ENCODE data around the gene METAP1D. TPM values are rescaled to one million over a fixed set of nuclear protein-coding genes. Genes with fewer than 3 reads are reported as not detected.

The METAP1D gene
- total RNA-seq, 2 donors from 2014 or later, result 11.6 to 13.6 TPM

GRCh38 chr2:172086241-172087206, 86.8 kb downstream of the METAP1D start:
- no peak overlapping the region for H3K4me3 ChIP-seq
- DNase-seq (ENCODE audit: low spot score), result no peak
- H3K9me3 ChIP-seq, result no peaks in the 10 kb centered on the region
- peaks cover 5% of the 10 kb centered on the region for H3K4me1 ChIP-seq (replicated peaks)
- H3K36me3 ChIP-seq, result no peaks in the 10 kb centered on the region
- 7% methylated on average over 54 of the region's 54 CpGs for WGBS
- TF ChIP-seq POLR2AphosphoS5 (IDR thresholded peaks at IDR 0.05), result no peak
- no peak for TF ChIP-seq CTCF (IDR thresholded peaks at IDR 0.05)
- TF ChIP-seq POLR2A (IDR thresholded peaks at IDR 0.05), result no peak
- intact Hi-C loops (cut with DNase I), result loop anchor here (5.0 kb wide), 1 partner anchor 89 kb away; the partner anchor contains the start of gene METAP1D
- peaks cover 71% of the 10 kb centered on the region for H3K27me3 ChIP-seq (replicated peaks; ENCODE audit: insufficient read depth)
- H3K27ac ChIP-seq, result no peak overlapping the region

GRCh38 chr2:172087207-172087779, 87.5 kb downstream of the METAP1D start:
- no peak overlapping the region for H3K27ac ChIP-seq
- TF ChIP-seq CTCF (IDR thresholded peaks at IDR 0.05) (no peak), POLR2AphosphoS5 (IDR thresholded peaks at IDR 0.05) (no peak), POLR2A (IDR thresholded peaks at IDR 0.05) (no peak)
- no peaks in the 10 kb centered on the region for H3K36me3 ChIP-seq
- 10% methylated on average over 31 of the region's 31 CpGs for WGBS
- H3K27me3 ChIP-seq (replicated peaks; ENCODE audit: insufficient read depth), result peaks cover 72% of the 10 kb centered on the region
- DNase-seq (ENCODE audit: low spot score), result no peak
- intact Hi-C loops (cut with DNase I), result loop anchor here (5.0 kb wide), 1 partner anchor 90 kb away; the partner anchor contains the start of gene METAP1D
- H3K4me3 ChIP-seq, result no peak overlapping the region
- H3K4me1 ChIP-seq (replicated peaks), result peaks cover 5% of the 10 kb centered on the region
- H3K9me3 ChIP-seq, result no peaks in the 10 kb centered on the region

GRCh38 chr2:172087780-172088244, 88.1 kb downstream of the METAP1D start:
- H3K27ac ChIP-seq, result no peak overlapping the region
- H3K36me3 ChIP-seq, result no peaks in the 10 kb centered on the region
- peaks cover 72% of the 10 kb centered on the region for H3K27me3 ChIP-seq (replicated peaks; ENCODE audit: insufficient read depth)
- TF ChIP-seq POLR2AphosphoS5 (IDR thresholded peaks at IDR 0.05) (no peak), CTCF (IDR thresholded peaks at IDR 0.05) (no peak), POLR2A (IDR thresholded peaks at IDR 0.05) (no peak)
- DNase-seq (ENCODE audit: low spot score), result no peak
- H3K4me3 ChIP-seq, result no peak overlapping the region
- WGBS, result 10% methylated on average over 23 of the region's 23 CpGs
- intact Hi-C loops (cut with DNase I), result loop anchor here (5.0 kb wide), 1 partner anchor 91 kb away; the partner anchor contains the start of gene METAP1D
- peaks cover 5% of the 10 kb centered on the region for H3K4me1 ChIP-seq (replicated peaks)
- no peaks in the 10 kb centered on the region for H3K9me3 ChIP-seq

- 10% methylated on average over 37 of the region's 37 CpGs for WGBS
Measured at GRCh38 chr2:172088245-172089004, 88.7 kb downstream of the METAP1D start.

More at GRCh38 chr2:172088245-172089004, 88.7 kb downstream of the METAP1D start:
- Histone ChIP-seq H3K9me3 (no peaks in the 10 kb centered on the region), H3K36me3 (no peaks in the 10 kb centered on the region), H3K27ac (no peak overlapping the region), H3K4me1 (replicated peaks) (peaks cover 5% of the 10 kb centered on the region), H3K4me3 (no peak overlapping the region), H3K27me3 (replicated peaks; ENCODE audit: insufficient read depth) (peaks cover 69% of the 10 kb centered on the region)
- intact Hi-C loops (cut with DNase I), result loop anchor here (5.0 kb wide), 1 partner anchor 91 kb away; the partner anchor contains the start of gene METAP1D
- TF ChIP-seq CTCF (IDR thresholded peaks at IDR 0.05) (no peak), POLR2A (IDR thresholded peaks at IDR 0.05) (no peak), POLR2AphosphoS5 (IDR thresholded peaks at IDR 0.05) (peak; percentile 6)
- no peak for DNase-seq (ENCODE audit: low spot score)

Data from prostate gland (tissue), 2 donors.